GM12892 (cell line): Measurements from ENCODE around the gene HOMER2.
"Not testable (repeated sequence)": the region's sequence is repeated elsewhere in the genome, so short reads cannot be mapped to it uniquely, and the experiment has no call there.

Experiments used
- DNase-seq: peaks from one replicate; pipeline ENCODE4 v3.0.0; 2011; ENCODE audit not compliant: insufficient read length
- FAIRE-seq: peaks from 2 replicates; lab custom pipeline; 2011; peaks lifted over from hg19 to GRCh38; lab: Jason Lieb, UNC
- POLR2A ChIP-seq: IDR thresholded peaks from 2 replicates; pipeline ENCODE4 v1.6.1; 2011; ENCODE audit warnings: low read depth, low read length, control low read depth
- POLR2AphosphoS5 ChIP-seq: IDR thresholded peaks from 2 replicates; pipeline ENCODE4 v1.6.1; 2011; ENCODE audit warnings: low read depth, low read length, control low read depth
- TAF1 ChIP-seq: IDR thresholded peaks from 2 replicates; pipeline ENCODE4 v1.6.1; 2011; ENCODE audit warnings: low read depth, mild to moderate bottlenecking, control low read depth, low read length, borderline replicate concordance

The HOMER2 gene

DNA sequence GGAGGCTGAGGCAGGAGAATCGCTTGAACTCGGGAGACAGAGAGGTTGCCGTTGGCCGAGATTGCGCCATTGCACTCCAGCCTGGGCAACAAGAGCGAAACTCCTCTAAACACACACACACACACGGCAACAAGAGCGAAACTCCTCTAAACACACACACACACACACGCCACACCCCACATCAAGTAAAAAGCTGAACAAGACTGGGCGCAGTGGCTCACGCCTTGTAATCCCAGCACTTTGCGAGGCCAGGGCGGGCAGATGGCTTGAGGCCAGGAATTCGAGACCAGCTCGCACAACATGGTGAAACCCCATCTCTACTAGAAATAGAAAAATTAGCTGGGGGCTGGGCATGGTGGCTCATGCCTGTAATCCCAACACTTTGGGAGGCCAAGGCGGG lies 49.0 kb downstream of the HOMER2 start:
- FAIRE-seq (no peak), DNase-seq (no peak)
- TF ChIP-seq POLR2AphosphoS5 (no peak), POLR2A (no peak), TAF1 (no peak)

DNA sequence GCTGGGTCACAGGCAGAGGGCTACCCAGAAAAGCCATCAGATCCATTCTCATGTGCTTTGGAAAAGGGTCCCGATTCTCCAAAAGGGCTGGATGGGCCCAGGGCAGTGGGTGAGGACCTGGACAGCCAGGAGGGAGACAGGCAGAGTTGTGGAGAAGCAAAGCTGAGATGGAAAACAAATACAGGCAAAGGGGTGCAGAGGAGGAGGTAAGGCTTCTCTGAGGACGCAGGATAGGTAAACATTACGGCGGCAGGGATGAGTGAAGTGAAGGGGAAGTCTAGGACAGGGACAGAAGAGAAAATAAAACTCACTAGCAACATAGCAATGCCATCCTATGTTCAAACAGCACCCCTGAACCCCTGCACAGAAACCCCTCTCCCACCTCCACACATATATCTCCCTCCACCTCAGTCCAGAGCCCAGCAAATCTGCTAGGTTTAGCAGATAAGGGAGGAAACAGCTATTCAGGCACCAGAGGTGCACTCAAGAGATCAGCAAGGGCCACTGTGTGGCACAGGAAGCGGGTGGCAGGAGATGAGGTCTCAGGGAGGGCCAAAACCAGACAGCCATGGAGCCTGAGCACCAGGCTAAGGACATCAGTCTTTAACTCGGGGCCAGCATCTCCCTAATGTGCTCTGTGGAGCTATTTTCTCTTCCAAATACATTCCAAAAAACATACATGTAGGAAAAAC lies 51.3 kb downstream of the HOMER2 start:
- DNase-seq (no peak), FAIRE-seq (no peak)
- no peak for TF ChIP-seq POLR2A
- TF ChIP-seq TAF1 = no peak
- no peak for TF ChIP-seq POLR2AphosphoS5

DNA sequence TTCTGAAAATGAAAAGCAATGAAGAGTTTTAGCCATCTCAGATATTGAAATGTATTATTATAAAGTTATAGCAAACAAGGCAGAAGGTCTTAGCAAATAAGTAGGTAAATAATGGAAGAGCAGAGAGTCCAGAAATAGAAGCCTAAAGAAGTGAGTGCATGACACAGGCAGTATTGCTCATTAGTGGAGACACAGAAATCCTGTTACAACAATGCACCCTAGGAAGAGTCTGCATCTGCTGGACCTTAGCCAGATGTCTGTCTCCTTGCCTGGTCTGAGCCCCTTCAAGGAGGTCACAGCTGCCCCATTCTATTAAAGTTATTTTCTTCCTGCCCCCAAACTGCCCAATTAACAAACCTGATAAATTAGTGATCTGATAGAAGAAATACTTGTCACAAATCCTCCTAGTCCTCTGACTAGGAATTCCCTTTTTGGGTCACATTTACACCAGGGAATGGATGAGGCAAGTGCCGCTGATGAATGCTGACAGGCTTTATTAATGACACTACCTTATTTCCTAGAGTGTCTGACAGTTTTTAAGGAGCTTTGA lies 51.9 kb downstream of the HOMER2 start:
- FAIRE-seq (no peak), DNase-seq (no peak)
- TF ChIP-seq POLR2A (no peak), TAF1 (no peak), POLR2AphosphoS5 (no peak)

DNA sequence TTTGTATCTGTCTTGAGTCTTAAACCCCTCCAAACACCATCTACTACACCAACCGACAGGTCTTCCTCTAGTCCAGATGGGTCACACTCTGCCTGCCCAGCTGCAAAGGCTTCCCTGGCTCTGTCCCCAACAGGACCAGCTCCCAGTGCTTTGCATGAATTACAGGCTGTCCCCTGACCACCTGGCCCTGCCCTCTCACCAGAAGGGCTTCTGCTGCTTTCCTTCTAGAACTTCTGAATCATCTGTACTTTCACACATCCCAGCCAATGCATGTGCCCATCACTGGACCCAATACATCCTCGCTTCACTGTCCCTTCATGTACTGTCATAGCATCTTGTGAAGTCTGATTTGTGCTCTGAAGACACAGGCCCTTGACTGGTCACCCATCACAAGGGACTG lies 53.6 kb downstream of the HOMER2 start:
- FAIRE-seq (no peak), DNase-seq (no peak)
- TF ChIP-seq POLR2A (no peak), TAF1 (no peak), POLR2AphosphoS5 (no peak)

DNA sequence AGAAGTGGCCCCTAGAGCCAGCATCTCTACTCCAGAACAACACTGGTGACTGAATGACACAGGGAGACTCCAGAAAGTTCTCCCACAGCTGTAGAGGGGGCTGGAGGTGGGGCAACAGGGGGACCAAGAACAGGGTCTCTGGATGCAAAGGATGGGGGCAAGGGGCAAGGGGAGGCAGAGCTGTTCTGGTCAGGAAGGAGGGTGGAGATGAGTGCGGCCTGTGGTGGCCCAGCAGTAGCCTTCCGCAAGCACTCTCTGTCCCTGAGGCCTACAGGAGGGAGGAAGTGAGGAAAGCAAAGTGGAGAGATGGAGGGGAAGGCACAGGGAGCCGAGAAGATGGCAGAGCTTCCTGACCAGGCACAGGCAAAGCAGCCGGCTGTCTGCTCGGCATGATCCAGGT lies 56.5 kb downstream of the HOMER2 start:
- TF ChIP-seq POLR2A (no peak), POLR2AphosphoS5 (no peak), TAF1 (no peak)
- FAIRE-seq = no peak
- DNase-seq = no peak

DNA sequence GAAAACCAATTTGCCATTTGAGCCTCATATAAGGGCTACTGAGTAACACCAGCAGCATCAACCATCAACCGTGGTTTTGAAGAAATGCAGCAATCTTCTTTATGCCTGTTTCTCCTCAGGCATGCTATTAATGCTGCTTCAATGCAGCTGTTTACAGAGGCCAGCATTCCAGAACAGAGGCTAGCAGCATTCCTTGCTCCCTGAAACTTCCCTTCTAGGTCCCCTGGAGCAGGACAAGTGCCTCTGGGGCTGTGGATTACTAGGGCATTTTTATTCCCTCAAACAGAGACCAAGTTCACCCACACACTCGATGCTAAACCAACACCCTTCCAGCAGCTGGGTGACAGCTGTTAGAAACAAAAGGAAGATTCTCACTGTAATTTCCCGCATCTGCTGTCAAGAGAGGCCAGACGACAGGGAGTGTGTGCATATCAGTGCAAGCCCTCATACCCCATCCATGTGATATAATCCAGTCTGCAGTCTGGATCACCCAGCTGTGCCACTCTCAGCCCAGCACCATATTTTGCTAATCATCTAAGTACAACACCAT lies 57.5 kb downstream of the HOMER2 start:
- no peak for DNase-seq

DNA sequence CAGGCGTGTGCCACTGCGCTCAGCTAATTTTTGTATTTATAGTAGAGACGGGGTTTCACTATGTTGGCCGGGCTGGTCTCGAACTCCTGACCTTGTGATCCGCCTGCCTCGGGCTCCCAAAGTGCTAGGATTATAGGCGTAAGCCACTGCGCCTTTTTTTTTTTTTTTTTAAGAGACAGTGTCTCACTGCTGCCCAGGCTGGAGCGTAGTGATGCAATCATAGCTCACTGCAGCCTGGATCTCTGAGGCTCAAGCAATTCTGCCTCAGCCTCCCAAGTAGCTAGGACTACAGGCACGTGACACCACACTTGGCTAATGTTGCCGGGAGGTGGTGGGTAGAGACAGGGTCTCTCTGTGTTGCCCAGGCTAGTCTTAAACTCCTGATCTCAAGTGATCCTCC lies 59.0 kb downstream of the HOMER2 start:
- DNase-seq, FAIRE-seq: not testable (repeated sequence)

More for the DNA sequence above, 57.5 kb downstream of the HOMER2 start:
- FAIRE-seq = no peak
- TF ChIP-seq TAF1 = no peak
- no peak for TF ChIP-seq POLR2AphosphoS5
- no peak for TF ChIP-seq POLR2A

DNA sequence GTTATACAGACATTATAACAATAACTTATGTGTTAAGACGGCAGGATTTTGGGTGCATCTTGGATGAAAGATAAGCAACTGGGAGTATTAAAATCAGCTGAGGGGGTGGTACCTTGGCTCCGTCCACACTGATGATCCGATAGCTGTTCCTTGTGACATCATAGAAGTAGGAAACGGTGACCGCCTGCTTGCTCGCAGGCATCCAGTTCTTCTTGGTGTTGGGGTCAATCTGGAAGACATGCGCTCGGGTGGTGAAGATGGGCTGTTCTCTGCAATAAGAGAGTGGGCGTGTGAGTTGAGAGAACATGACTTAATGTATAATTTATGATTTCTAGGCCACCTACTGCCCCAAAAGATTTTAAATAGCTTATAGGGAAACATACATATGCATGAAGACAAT lies 59.9 kb downstream of the HOMER2 start:
- TF ChIP-seq TAF1 (no peak), POLR2AphosphoS5 (no peak), POLR2A (no peak)
- FAIRE-seq (no peak), DNase-seq (no peak)

DNA sequence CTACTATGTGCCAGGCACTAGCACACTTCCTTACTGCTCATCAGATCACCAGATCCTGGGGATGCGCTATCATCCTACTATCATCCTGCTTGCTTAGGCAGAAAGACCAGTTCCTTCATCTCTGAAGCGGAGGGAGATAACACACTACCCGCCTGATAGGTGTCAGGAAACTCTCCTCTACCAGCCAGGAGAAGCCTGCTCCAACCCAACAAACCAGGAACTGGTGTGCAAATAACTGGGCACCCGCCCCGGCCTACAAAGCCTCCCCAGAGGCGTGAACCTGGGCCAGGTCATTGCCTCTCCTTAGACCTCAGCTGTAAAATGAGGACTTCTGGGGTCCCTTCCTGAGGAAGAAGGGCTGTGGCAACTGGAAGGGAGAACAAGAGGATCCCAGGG lies 61.5 kb downstream of the HOMER2 start:
- FAIRE-seq = no peak
- no peak for DNase-seq
- TF ChIP-seq POLR2AphosphoS5 (no peak), TAF1 (no peak), POLR2A (no peak)

DNA sequence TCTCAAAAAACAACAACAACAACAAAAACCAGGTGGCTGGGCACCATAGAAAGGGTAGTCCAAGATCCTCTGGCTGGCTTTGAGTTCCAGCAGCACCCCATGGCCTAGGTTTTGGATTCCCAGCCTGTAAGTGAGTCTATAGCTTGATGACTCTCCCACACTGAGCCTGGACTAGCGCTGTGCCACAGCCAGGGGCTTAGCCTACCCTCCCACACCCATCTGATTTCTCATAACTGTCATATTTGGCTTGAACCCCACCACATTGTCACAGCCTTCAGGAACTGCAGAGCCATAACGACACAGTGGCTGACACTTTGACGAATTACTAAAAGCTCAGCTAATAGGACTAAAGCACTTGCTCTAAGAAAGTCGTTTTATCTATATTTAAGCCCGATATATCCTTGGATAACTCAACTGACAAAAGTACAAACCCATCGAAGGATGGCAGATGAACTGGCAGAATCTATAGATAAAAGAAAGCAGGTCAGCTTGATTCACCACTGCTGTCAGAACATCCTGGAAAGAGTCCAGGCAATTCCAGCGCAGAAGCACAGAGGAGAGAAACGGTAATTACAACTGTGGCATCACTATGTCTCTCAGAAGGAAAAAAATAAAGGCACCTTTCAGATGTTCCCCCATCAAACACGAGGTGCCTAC lies 62.1 kb downstream of the HOMER2 start:
- no peak for TF ChIP-seq TAF1
- no peak for TF ChIP-seq POLR2AphosphoS5
- TF ChIP-seq POLR2A = no peak
- DNase-seq = no peak
- no peak for FAIRE-seq

DNA sequence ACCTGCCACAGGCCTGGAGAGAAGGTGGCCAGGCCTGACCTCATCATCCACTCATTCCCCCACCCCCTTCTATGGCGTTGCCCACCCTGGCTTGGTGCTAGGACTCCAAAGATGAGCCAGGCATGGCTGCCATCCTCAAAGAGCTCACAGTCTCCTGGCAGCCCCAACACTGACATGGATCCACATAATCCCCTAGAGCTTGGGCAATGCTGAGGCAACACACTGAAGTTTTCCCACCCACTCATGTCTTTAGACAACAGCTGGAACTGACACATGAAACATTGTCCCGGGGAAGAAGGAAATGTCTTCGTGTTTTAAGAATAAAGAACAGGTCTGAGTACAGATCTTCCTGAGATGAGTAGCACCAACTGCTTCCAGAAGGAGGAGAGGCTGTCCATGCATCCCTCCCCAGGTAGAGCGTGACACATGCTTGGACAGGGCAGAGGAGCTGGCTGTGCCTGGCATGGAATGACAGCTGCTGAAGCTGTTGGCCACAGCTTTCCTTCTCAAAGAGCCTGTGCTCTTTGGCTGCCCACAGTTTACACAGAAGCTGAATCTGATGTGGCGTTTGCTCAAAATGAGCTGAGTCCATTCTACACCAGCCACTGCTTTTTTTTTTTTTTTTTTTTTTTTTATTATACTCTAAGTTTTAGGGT lies 70.1 kb downstream of the HOMER2 start:
- DNase-seq (no peak), FAIRE-seq (no peak)
- TF ChIP-seq POLR2A = no peak
- no peak for TF ChIP-seq TAF1
- no peak for TF ChIP-seq POLR2AphosphoS5
